Measurements from ENCODE around the gene NKPD1.

Gene NKPD1

DNA sequence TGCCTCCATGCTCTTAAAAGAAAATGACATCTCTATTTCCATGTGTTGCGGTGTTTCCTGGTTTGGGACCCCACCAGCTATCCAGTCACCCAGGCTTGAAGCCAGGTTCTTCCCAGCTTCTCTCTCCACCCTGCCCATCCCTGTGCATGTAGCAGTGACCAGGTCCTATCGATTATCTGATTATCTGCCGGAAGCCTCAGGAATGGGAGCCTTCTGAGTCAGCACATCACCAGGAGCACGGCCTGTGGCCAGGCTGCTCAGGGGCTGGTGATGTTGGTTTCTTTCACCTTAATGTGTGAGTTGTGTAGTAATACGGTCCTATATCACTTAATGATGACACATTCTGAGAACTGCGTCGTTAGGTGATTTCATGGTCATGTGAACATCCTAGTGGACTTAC lies 34.1 kb downstream of the NKPD1 start:
- Histone ChIP-seq H3K27ac (ENCODE audit: poor library complexity, severe bottlenecking) (no peak overlapping the region), H3K36me3 (ENCODE audit: low read depth) (no peaks in the 10 kb centered on the region; the same call in 1 of the 2 replicates), H3K9me3 (ENCODE audit: severe bottlenecking) (no peaks in the 10 kb centered on the region), H3K27me3 (ENCODE audit: insufficient read depth, poor library complexity, severe bottlenecking) (no peaks in the 10 kb centered on the region), H3K4me3 (ENCODE audit: severe bottlenecking) (no peak overlapping the region), H3K4me1 (ENCODE audit: insufficient read depth, poor library complexity, severe bottlenecking) (no peaks in the 10 kb centered on the region)
- TF ChIP-seq, protein P1, sequence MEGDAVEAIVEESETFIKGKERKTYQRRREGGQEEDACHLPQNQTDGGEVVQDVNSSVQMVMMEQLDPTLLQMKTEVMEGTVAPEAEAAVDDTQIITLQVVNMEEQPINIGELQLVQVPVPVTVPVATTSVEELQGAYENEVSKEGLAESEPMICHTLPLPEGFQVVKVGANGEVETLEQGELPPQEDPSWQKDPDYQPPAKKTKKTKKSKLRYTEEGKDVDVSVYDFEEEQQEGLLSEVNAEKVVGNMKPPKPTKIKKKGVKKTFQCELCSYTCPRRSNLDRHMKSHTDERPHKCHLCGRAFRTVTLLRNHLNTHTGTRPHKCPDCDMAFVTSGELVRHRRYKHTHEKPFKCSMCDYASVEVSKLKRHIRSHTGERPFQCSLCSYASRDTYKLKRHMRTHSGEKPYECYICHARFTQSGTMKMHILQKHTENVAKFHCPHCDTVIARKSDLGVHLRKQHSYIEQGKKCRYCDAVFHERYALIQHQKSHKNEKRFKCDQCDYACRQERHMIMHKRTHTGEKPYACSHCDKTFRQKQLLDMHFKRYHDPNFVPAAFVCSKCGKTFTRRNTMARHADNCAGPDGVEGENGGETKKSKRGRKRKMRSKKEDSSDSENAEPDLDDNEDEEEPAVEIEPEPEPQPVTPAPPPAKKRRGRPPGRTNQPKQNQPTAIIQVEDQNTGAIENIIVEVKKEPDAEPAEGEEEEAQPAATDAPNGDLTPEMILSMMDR (IDR thresholded peaks at IDR 0.05; ENCODE audit: poor library complexity, severe bottlenecking) = no peak
- no peak for DNase-seq (ENCODE audit: low spot score)
- no peak for ATAC-seq (ENCODE audit: low read depth)

DNA sequence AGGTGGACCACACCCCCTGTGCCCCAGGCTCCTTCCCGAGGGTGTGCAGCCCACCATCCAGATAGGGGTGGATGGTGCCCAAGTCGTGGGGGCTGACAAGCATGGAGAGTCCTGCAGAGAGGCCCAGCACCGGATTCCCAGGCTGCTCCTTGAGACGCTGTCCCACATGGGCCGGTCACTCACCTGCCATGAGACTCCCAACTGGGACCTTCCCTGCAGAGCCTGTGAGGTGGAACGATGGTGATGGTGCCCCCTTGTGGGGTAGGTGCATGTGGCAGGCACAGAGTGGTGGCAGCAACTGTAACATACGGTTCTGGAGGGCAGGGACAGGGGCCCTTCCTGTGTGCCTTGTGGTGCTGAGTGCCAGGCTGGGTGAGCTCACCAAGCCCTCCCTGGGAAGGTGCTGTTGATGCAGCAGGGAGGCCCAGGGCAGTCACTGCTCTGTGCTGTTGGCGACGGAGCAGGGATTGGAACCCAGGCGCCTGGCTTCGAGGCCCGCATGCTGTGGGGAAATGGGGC lies 34.7 kb downstream of the NKPD1 start:
- H3K36me3 ChIP-seq (ENCODE audit: low read depth) = no peaks in the 10 kb centered on the region; the same call in 1 of the 2 replicates
- no peaks in the 10 kb centered on the region for H3K27me3 ChIP-seq (ENCODE audit: insufficient read depth, poor library complexity, severe bottlenecking)
- no peak overlapping the region for H3K4me3 ChIP-seq (ENCODE audit: severe bottlenecking)
- DNase-seq (ENCODE audit: low spot score) (no peak), ATAC-seq (ENCODE audit: low read depth) (peak; percentile 65; the same call in 2 of the 3 replicates)
- H3K27ac ChIP-seq (ENCODE audit: poor library complexity, severe bottlenecking) = no peak overlapping the region
- TF ChIP-seq, protein P1 (IDR thresholded peaks at IDR 0.05; ENCODE audit: poor library complexity, severe bottlenecking) = peak; percentile 63
- H3K4me1 ChIP-seq (ENCODE audit: insufficient read depth, poor library complexity, severe bottlenecking) = no peaks in the 10 kb centered on the region
- no peaks in the 10 kb centered on the region for H3K9me3 ChIP-seq (ENCODE audit: severe bottlenecking)

DNA sequence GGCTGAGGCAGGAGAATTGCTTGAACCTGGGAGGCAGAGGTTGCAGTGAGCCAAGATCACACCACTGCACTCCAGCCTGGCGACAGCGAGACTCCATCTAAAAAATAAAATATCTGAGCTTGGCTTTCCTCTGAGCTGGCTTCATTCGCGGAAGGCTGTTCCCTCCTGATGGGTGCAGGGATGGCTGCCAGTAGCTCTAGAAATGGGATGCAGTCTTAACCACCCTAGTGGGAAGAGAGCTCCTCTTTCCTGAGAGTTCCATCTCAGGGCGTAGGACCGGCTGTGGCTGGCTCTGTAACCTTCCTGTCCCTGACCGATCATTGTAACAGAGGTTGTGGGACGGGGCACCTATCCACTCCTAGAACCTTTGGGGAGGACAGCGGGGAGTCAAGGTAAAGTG lies 35.4 kb downstream of the NKPD1 start:
- no peaks in the 10 kb centered on the region for H3K27me3 ChIP-seq (ENCODE audit: insufficient read depth, poor library complexity, severe bottlenecking)
- H3K4me3 ChIP-seq (ENCODE audit: severe bottlenecking) = no peak overlapping the region
- ATAC-seq (ENCODE audit: low read depth) (no peak), DNase-seq (ENCODE audit: low spot score) (no peak)
- TF ChIP-seq, protein P1 (IDR thresholded peaks at IDR 0.05; ENCODE audit: poor library complexity, severe bottlenecking) = no peak
- no peaks in the 10 kb centered on the region for H3K4me1 ChIP-seq (ENCODE audit: insufficient read depth, poor library complexity, severe bottlenecking)
- H3K36me3 ChIP-seq (ENCODE audit: low read depth) = no peaks in the 10 kb centered on the region; the same call in 1 of the 2 replicates
- no peak overlapping the region for H3K27ac ChIP-seq (ENCODE audit: poor library complexity, severe bottlenecking)
- H3K9me3 ChIP-seq (ENCODE audit: severe bottlenecking) = no peaks in the 10 kb centered on the region

DNA sequence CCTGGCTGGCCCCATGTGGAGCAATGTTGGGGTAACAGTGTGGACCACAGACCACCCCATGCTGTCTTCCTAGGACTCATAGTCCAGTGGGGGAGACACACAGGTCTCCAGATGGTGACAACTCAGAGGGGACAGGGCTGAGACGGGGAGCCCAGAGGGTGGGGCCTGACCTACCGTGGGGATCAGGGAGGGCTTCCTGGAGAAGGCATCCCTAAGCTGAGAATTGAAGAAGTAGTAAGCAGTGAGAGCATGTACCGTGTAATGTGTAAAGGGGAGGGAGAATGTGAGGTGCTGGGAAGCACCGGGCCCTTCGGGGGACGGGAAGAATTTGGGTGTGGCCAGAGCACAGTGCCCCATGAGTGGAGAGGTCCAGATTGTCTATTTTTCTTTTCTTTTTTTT lies 36.8 kb downstream of the NKPD1 start:
- no peaks in the 10 kb centered on the region; the same call in 1 of the 2 replicates for H3K36me3 ChIP-seq (ENCODE audit: low read depth)
- no peaks in the 10 kb centered on the region for H3K9me3 ChIP-seq (ENCODE audit: severe bottlenecking)
- H3K27ac ChIP-seq (ENCODE audit: poor library complexity, severe bottlenecking) = peak overlapping the region; percentile 44
- TF ChIP-seq, protein P1 (IDR thresholded peaks at IDR 0.05; ENCODE audit: poor library complexity, severe bottlenecking) = no peak
- DNase-seq (ENCODE audit: low spot score) = no peak
- no peaks in the 10 kb centered on the region for H3K4me1 ChIP-seq (ENCODE audit: insufficient read depth, poor library complexity, severe bottlenecking)
- H3K27me3 ChIP-seq (ENCODE audit: insufficient read depth, poor library complexity, severe bottlenecking) = no peaks in the 10 kb centered on the region
- ATAC-seq (ENCODE audit: low read depth) = no peak
- no peak overlapping the region for H3K4me3 ChIP-seq (ENCODE audit: severe bottlenecking)

DNA sequence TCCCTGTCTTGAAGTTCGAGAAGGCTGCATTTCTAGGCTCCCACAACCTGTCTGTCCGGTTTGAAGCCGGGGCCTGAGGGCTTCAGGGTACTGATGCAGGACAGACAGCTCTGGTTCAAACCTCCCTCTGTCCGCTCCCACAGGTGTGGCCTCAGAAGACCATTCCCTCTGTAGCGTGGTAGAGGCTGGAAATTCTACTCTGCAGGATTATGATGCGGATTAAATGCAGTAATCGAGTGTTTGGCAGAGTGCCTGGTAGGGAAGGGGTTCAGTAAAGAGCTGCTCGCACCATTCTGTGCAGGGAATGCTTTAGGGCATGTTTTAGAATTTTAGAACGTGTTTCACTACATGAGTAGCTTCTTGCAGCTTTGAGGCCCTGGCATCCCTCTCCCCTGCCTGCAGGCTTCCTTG lies 37.3 kb downstream of the NKPD1 start:
- ATAC-seq (ENCODE audit: low read depth) (peak; percentile 62), DNase-seq (ENCODE audit: low spot score) (no peak)
- TF ChIP-seq, protein P1 (IDR thresholded peaks at IDR 0.05; ENCODE audit: poor library complexity, severe bottlenecking) = no peak
- H3K9me3 ChIP-seq (ENCODE audit: severe bottlenecking) = no peaks in the 10 kb centered on the region
- H3K27me3 ChIP-seq (ENCODE audit: insufficient read depth, poor library complexity, severe bottlenecking) = no peaks in the 10 kb centered on the region
- H3K4me1 ChIP-seq (ENCODE audit: insufficient read depth, poor library complexity, severe bottlenecking) = no peaks in the 10 kb centered on the region
- H3K27ac ChIP-seq (ENCODE audit: poor library complexity, severe bottlenecking) = peak overlapping the region; percentile 44
- no peaks in the 10 kb centered on the region; the same call in 1 of the 2 replicates for H3K36me3 ChIP-seq (ENCODE audit: low read depth)
- H3K4me3 ChIP-seq (ENCODE audit: severe bottlenecking) = no peak overlapping the region

Data from RWPE2 (cell line).